Measurements from ENCODE around the gene SOX2.

SOX2 gene

DNA sequence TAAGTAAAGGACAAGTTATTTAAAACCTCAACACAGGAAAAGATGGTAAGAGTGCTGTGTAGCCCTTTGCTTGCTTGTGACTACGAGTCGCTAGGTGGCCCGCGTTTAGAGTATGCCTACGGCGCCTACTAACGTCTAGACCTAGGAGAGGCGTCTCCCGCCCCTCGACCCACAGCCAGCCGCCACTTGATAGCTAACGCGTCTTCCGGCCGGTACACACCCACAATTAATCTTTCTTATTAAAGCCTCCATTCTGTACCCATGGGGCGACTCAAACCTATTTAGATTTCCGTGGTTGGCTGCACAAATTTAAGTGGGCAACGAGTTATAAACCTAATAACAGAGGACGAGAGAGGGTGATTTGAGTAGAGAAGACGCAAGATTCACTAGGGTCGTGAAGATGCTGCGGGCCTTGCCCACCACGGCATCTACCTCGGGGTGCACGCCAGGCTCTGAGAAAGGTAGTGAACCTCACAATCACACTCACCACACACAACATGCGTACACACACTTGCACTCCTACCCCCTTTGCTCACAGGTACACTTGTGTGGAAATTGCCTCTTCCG lies 12.0 kb downstream of the SOX2 start:
- DNase-seq = no peak

DNA sequence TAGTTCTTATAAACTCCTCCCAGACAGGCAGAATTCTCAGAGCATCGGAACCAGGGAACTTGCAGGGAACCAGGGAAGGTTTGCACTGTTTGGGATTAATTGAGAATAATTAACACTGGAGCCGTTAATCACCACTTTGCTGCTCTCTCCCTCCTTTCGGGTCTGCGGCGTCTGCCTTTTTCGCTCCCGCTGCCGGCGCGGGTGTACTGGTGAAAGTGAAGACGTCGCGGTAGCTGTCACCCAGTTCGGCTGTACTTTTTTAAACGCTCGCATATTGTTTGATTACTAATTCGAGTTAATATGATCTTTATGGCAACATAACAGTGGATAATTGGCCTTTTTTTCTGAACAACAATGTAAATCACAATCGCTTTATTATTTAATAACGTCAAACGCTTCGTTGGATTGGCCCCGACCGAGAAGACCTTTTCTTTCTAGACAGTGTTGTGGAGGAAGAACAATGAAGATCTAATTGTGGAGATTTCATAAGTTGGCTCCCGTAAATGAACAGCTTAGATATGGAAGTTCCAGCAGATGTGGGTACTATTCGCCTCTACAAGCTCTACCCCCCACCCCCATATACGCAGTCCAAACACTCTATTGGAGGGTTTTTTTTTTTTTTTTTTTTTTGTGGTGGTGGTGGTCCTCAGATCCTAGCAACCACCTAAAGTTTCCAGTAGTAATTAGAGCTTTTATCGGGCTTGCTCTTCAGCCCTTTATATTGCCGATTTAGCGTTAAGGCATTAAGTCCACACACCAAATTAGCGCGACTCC lies 12.7 kb downstream of the SOX2 start:
- no peak for DNase-seq

DNA sequence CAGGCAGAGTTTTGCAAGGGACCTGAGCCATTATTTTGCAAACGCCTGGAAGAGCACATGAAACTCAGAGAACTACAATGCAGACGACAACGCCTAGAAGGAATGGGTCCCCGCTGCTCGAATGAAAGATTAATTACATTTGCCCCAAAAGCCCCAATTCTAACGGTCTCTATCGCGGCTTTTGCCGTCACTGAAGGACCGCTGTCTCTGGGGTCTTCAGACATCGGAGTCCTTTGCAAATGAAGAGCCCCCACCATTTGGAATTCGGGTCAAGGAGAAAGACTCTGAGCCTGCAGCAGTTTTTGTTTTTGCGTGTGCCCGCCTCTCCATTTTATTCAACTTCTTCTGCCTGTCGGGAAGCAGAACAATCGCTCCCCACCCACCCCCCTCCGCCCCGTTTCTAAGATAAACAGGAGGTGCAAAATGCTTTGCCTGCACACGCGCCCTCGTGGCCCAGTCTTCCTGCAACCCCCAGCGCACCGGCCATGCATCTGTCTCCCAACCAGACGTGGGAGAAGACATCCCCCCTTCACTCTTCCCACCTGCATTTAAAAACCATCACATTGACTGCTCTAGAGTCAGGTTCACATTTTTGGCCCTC lies 13.5 kb downstream of the SOX2 start:
- DNase-seq = no peak

DNA sequence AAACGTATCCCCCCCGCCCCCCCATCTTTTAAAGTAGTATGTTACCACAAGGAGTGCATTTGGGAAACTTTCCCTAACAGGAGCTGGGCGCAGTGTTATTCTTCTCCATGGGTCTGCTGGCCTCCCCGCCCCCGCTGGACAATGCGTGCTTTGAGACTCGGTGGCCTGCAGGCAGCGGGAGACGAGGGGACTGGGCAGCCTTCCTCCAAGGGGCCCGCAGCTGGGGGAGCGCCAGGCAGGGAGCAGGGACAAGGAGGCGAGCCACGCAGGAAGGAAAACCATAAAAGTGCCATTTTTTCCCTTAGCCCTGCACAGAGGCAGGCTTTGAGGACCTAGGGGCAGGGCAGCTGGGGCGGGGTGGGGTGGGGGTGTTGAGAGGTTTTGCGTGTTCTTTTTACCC lies 14.1 kb downstream of the SOX2 start:
- DNase-seq = no peak

DNA sequence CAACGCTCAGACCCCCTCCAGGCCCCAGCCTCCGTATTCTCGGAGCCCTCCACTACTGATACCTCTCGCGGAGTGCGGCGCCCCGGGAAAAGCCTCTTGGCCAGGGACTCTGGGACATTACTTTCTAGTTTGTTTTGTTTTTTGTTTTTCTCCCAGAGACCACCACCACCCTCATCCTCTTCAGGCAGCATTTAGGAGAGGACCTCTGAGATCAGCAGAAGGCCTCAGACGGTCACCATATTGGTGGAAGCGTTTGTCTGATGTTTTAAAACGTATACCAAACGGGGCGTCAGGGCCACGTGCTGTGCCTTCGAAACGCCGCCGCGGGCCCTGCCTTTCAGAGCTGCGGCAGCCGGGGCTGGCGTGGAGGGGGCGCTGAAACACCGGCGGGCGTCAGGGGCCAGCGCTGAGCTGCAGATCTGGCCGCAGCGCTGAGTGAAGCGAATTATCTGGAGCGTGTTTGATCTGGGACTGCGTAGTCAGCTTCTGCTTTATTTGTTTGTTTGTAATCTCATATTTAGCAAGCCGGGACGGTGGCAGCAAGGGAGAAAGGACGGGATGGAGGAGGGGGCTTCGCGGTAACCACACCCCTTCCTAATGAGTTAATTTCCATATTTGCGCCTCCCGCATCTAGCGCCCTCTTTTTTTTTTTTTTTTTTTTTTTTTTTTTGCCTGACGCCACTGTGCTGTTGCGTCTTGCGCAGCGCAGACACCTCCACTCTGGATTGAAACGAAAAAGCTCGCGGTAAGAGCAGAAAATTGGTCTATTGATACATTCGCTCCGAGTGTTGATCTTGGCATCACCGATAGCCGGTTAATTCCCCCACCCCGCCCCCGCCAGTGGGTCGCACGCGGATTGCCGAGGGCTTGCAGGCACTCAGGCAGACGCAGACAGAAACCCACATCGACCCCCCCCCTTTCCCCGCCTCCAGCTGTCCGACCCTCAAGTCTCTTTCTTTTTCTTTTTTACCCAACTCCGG lies 14.9 kb downstream of the SOX2 start:
- no peak for DNase-seq

DNA sequence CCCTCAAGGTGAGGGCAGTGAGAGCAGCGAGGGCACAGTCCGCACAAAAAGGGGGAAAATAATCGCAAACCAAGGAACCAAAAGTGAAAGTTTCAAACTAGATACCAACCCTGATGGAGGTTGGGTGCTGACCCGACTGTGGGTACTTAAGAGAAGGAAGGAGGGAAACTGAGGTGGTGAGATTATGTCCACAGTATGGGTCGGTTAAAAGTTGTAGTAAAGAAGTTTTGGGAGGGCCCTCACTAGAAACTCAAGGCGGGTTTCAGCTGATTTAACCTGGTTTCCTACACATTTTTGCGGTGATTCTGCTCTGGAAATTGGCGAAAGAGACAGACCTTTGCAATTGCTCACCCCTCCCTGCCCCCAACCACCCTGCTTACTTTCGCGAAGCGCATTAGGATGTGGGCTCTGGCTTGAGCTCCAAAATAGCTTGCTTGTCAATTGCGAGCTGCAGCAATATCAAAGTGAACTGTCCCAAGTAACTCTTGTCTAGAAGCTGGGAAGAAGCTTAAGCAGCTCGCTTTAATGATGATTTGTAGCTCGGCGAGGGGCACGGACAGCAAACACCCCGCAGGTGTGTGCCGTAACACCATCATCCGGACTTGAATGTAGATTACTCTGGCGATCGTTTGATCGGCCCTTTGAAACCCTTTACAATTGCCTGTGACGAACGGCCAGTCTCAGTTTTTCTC lies 15.8 kb downstream of the SOX2 start:
- DNase-seq = no peak

GRCh38 chr3:181728470-181729340 lies 17.0 kb downstream of the SOX2 start:
- DNase-seq = no peak

DNA sequence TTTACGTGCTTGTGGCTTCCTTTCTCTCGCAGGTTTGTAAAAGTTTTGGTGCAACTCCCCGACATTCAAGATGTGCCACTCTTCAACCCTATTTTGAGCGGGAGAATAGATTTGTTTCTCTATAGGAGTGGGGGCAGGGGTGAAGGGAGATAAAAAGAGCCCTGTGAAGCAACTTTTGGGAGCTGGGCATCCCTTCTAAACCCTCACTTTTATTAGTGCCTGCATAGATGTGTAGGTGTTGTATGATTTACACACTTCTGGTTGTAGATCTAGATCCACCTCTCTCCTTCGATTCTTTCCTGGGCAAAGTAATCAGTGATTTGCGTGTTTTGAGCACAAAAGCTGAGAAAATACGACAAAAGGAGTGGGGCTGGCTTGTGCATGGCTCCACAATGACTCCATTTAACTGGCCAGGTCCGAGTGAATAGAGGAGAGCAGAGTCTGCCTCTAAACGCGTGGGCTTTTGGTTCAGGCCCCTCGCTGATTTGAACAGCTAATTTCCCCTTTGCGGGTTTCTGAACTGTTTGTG lies 17.7 kb downstream of the SOX2 start:
- DNase-seq = no peak

- DNase-seq = no peak
Measured at GRCh38 chr3:181730316-181730715, 18.6 kb downstream of the SOX2 start.

- no peak for DNase-seq
Measured at GRCh38 chr3:181730934-181731333, 19.2 kb downstream of the SOX2 start.

GRCh38 chr3:181735911-181736310 lies 24.2 kb downstream of the SOX2 start:
- no peak for DNase-seq

DNA sequence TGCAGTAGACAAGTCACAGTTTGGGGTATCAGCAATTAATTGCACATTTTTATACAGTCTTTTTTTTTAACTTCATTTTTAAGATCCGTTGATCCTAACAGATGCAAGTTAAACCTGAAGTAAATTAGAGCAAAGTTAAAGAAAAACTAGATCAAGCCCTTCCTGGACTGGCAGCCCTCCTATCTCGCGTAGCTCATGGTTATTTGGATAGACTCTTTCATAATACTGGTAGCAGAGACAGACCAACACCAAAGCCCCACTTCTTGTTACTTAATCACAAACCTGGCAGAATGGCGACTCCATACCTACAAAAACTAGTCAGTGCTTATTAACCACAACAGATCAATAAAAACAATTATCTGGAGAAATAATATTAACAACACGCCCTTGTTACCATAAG lies 26.8 kb downstream of the SOX2 start:
- DNase-seq = no peak

DNA sequence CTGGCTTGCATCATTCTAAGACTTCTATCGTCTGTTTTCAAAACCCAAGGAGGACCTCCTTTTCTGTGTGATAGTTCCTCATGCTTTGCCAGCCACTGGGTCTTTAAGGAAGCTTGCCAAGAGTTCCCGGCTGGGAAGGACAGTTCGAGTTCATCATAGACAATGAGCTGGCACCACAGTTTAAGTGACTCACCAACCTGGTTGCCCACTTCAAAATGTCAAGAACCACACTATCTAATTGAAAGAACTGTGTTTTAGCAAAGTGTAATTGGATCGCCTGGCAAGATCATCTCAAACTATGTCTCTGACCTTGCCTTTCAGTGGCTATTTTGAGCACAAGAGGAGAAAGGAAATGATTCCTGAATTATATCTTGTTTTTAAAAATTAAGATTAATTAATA lies 27.9 kb downstream of the SOX2 start:
- DNase-seq = no peak

DNA sequence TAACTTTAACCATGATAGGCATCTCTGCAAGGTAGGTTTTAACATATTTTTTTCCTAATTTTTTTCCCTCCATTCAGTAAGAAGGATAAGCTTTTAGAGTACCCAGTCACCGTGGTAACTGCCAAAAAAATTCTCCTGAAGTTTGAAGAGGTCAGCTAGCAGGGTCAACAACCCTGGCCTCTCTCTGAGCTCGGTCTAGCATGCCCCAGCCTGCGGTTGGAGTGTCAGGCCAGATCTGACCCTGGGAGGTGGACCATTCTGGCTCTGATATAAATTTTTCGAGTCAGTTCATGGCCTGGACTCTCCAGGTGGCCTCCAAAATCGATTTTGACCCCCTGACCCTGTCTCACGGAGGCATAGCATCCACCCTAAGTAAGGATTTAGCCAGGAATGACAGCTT lies 29.7 kb downstream of the SOX2 start:
- no peak for DNase-seq

GRCh38 chr3:181752202-181752671 lies 40.5 kb downstream of the SOX2 start:
- DNase-seq = no peak

DNA sequence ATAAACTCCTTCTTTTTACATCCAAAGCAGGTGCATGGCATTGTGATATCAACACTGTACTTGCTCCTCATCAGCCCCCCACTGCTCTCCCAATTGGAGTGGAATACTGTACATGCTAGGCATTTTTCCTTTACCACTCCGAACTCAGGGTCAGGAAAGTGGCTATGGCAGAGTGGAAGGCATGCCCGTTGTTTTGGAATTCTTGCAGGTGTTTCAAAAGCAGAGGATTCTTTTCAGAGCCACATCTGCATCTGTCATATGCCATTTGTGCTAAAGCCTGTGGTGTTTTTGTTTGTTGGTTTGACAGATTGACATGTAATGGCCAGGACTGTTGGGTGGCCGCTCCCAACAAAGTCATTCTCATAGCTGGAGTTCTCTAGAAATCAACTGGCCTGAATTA lies 41.7 kb downstream of the SOX2 start:
- no peak for DNase-seq

- DNase-seq = no peak
Measured at GRCh38 chr3:181755959-181756358, 44.2 kb downstream of the SOX2 start.

DNA sequence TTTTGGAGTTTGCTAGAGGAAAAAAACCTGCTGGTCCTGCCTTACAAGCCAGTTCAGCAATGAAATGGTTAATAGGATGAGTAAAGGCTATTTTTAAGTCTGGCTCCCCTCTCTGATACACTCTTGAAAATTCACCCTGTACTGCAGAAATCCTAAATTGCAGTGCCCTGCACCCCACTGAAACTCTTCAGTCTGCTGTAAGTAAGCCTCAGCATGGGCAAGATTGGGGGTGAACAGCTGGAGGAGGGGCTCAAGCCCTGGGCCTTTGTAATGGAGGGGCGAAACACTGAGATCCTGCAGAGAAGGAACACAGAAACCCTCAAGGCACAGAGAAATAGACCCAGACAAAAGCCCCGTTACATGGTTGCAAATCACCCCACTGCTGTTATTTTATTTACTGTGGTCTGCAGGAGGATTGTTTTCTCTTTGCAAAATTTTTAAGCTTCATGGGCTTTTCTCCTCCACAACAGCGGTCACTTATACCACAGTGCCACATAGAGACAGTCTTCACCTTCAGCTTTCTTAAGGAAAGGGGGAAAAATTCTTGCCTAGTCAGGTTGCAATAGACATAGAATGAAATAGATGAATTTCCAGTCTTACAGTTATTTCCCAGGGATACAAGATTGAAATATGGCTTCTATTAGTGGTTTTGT lies 45.0 kb downstream of the SOX2 start:
- DNase-seq = no peak

GRCh38 chr3:181757694-181758306 lies 46.1 kb downstream of the SOX2 start:
- no peak for DNase-seq

- no peak for DNase-seq
Measured at GRCh38 chr3:181761906-181762305, 50.2 kb downstream of the SOX2 start.

Measured in T-helper 1 cell (primary cell).